ENCODE results near the gene PTPN11. TPM values are rescaled to one million over a fixed set of nuclear protein-coding genes. Genes with fewer than 3 reads are reported as not detected.
A peak's percentile ranks its signal among the peaks of the same experiment; 100 is the strongest.
"Not testable (repeated sequence)": the region's sequence is repeated elsewhere in the genome, so short reads cannot be mapped to it uniquely, and the experiment has no call there.

The PTPN11 gene
- polyA plus RNA-seq, 1 experiment: 46.1 TPM

- no peaks in the 10 kb centered on the region for H3K36me3 ChIP-seq (ENCODE audit: control insufficient read depth, insufficient read depth, low read length)
- no peak for DNase-seq (ENCODE audit: low read depth)
- no peak overlapping the region for H3K4me3 ChIP-seq (ENCODE audit: low read depth, low read length)
- CTCF ChIA-PET: interaction anchor here (0.9 to 1.1 kb wide), 2 partner anchors 10 to 216 kb away, joined by 3 to 6 read pairs; no protein-coding TSS in a partner anchor
- no peaks in the 10 kb centered on the region for H3K27me3 ChIP-seq (ENCODE audit: control insufficient read depth, insufficient read depth, low read length)
- POLR2A ChIA-PET: no interaction called here
- TF ChIP-seq CTCF (IDR thresholded peaks at IDR 0.05; ENCODE audit: insufficient read depth, low read depth, low read length): no peak
Measured at GRCh38 chr12:112413855-112414625, 4.7 kb upstream of the PTPN11 start.

- H3K27me3 ChIP-seq (ENCODE audit: control insufficient read depth, insufficient read depth, low read length); DNase-seq (ENCODE audit: low read depth); CTCF ChIA-PET; H3K36me3 ChIP-seq (ENCODE audit: control insufficient read depth, insufficient read depth, low read length); H3K4me3 ChIP-seq (ENCODE audit: low read depth, low read length); POLR2A ChIA-PET: not testable (repeated sequence)
Measured at GRCh38 chr12:112415457-112415856, 3.3 kb upstream of the PTPN11 start.

- Histone ChIP-seq H3K27me3 (ENCODE audit: control insufficient read depth, insufficient read depth, low read length) (no peaks in the 10 kb centered on the region), H3K36me3 (ENCODE audit: control insufficient read depth, insufficient read depth, low read length) (no peaks in the 10 kb centered on the region), H3K4me3 (ENCODE audit: low read depth, low read length) (peak overlapping the region; percentile 94)
- no peak for TF ChIP-seq CTCF (IDR thresholded peaks at IDR 0.05; ENCODE audit: insufficient read depth, low read depth, low read length)
- POLR2A ChIA-PET: no interaction called here
- DNase-seq (ENCODE audit: low read depth): no peak
- CTCF ChIA-PET: no interaction called here
Measured at GRCh38 chr12:112418273-112418607, 507 bp upstream of the PTPN11 start.

- peak overlapping the region; percentile 94 for H3K4me3 ChIP-seq (ENCODE audit: low read depth, low read length)
- TF ChIP-seq CTCF (IDR thresholded peaks at IDR 0.05; ENCODE audit: insufficient read depth, low read depth, low read length): no peak; the same call in 1 of the 2 replicates
- POLR2A ChIA-PET: no interaction called here
- no peaks in the 10 kb centered on the region for H3K27me3 ChIP-seq (ENCODE audit: control insufficient read depth, insufficient read depth, low read length)
- DNase-seq (ENCODE audit: low read depth): no peak
- H3K36me3 ChIP-seq (ENCODE audit: control insufficient read depth, insufficient read depth, low read length): no peaks in the 10 kb centered on the region
- CTCF ChIA-PET: no interaction called here
Measured at GRCh38 chr12:112419297-112420133, 768 bp downstream of the PTPN11 start.

- no peak for TF ChIP-seq CTCF (IDR thresholded peaks at IDR 0.05; ENCODE audit: insufficient read depth, low read depth, low read length)
- Histone ChIP-seq H3K4me3 (ENCODE audit: low read depth, low read length) (no peak overlapping the region), H3K27me3 (ENCODE audit: control insufficient read depth, insufficient read depth, low read length) (no peaks in the 10 kb centered on the region), H3K36me3 (ENCODE audit: control insufficient read depth, insufficient read depth, low read length) (no peaks in the 10 kb centered on the region)
- POLR2A ChIA-PET: no interaction called here
- no peak for DNase-seq (ENCODE audit: low read depth)
- CTCF ChIA-PET: no interaction called here
Measured at GRCh38 chr12:112420740-112421139, 2.0 kb downstream of the PTPN11 start.
